Measurements from ENCODE around the gene AKR1D1. TPM values are rescaled to one million over a fixed set of nuclear protein-coding genes. Genes with fewer than 3 reads are reported as not detected.

AKR1D1 gene
- total and polyA plus RNA-seq, 2 of the 13 experiments (the other 11 are each of a cell fraction or from before 2014, with no cell fraction given): 6.9 to 37.0 TPM

- BruUV-seq (replicated peaks): no TSS peak
- WGBS (ENCODE audit: low lambda C conversion rate): 83% methylated on average over 2 of the region's 2 CpGs
- no peaks in the 10 kb centered on the region for H3K27me3 ChIP-seq (ENCODE audit: control insufficient read depth in 1 of 2, insufficient read depth in 2 of 2, low read length in 2 of 2)
- H3K4me2 ChIP-seq (ENCODE audit: low read depth, low read length): no peak overlapping the region
- no peak overlapping the region for H3K9ac ChIP-seq (ENCODE audit: insufficient read depth, low read depth, low read length)
- in situ Hi-C loops (cut with HindIII; ENCODE audit: extremely low pct_ligation_motif_present, low pct_unique_long_range_greater_than_20kb): no loop called here
- TF ChIP-seq EP300 (IDR thresholded peaks at IDR 0.05; ENCODE audit: low read depth in 2 of 2, low read length in 2 of 2): peak in 1 of 2 experiments; percentile 28; a peak in 1 of 4 replicates
- TF ChIP-seq EP300 (CRISPR knock-in tag; IDR thresholded peaks at IDR 0.05; ENCODE audit: borderline replicate concordance): no peak
- TF ChIP-seq SATB2 (CRISPR knock-in tag; IDR thresholded peaks at IDR 0.05): no peak
- TF ChIP-seq FOXA1 (IDR thresholded peaks at IDR 0.05): no peak
- 0 out of 2 replicates have a peak, but pooled peaks have one; percentile 19 for TF ChIP-seq FOXA1 (CRISPR knock-in tag; IDR thresholded peaks at IDR 0.05)
- TF ChIP-seq SETDB1 (CRISPR knock-in tag; IDR thresholded peaks at IDR 0.05; ENCODE audit: borderline replicate concordance): 0 out of 2 replicates have a peak, but pooled peaks have one; percentile 42
- no peak for TF ChIP-seq ZNF17 (CRISPR knock-in tag; IDR thresholded peaks at IDR 0.05)
- no peak for TF ChIP-seq ZBTB21 (CRISPR knock-in tag; IDR thresholded peaks at IDR 0.05)
- TF ChIP-seq TFDP1 (CRISPR knock-in tag; IDR thresholded peaks at IDR 0.05; ENCODE audit: borderline replicate concordance): no peak
- no peak for TF ChIP-seq MXD4 (CRISPR knock-in tag; IDR thresholded peaks at IDR 0.05)
- no peak for TF ChIP-seq ZNF547 (CRISPR knock-in tag; IDR thresholded peaks at IDR 0.05)
- no peaks in the 10 kb centered on the region for H4K20me1 ChIP-seq (ENCODE audit: insufficient read depth, low read length)
- H2AFZ ChIP-seq (ENCODE audit: low read length): no peak overlapping the region
- ATAC-seq: no peak
- peaks cover 38% of the 10 kb centered on the region for H3K9me3 ChIP-seq (ENCODE audit: low read length)
- H3K79me2 ChIP-seq (ENCODE audit: insufficient read depth, low read length): no peaks in the 10 kb centered on the region
- no peaks in the 10 kb centered on the region; a peak in 1 of 5 replicates for H3K36me3 ChIP-seq (replicated peaks in 1 of 2; ENCODE audit: control insufficient read depth in 1 of 2, insufficient read depth in 2 of 2, low read length in 2 of 2)
- no peak for DNase-seq (ENCODE audit: low spot score)
- no peak for FAIRE-seq
- no peak overlapping the region for H3K27ac ChIP-seq (ENCODE audit: extremely low read length, insufficient read depth, low read length)
- ChIA-PET CTCF (ENCODE audit: low intra/inter-chr PET ratio, low total read pairs) (no interaction called here), POLR2A (no interaction called here)
- intact Hi-C loops (cut with micrococcal nuclease; ENCODE audit: unreplicated experiment): no loop called here
- peaks cover 42% of the 10 kb centered on the region for H3K4me1 ChIP-seq (ENCODE audit: insufficient read depth, low read length)
- no peak overlapping the region for H3K4me3 ChIP-seq (replicated peaks in 1 of 3; ENCODE audit: insufficient read depth in 1 of 3, low read depth in 2 of 3, low read length in 3 of 3)
These were observed 2.1 kb upstream of the AKR1D1 start for GRCh38 chr7:138074121-138074520.

Data from HepG2 (cell line).